H1 (cell line): Measurements from ENCODE around the gene C2orf76. TPM values are rescaled to one million over a fixed set of nuclear protein-coding genes. Genes with fewer than 3 reads are reported as not detected.

Source experiments
- CTCF ChIA-PET: fragments of 300-600 bp; sonication (Branson Sonifier 250); formaldehyde crosslinking; loops from one replicate; lab custom pipeline; 2021; ENCODE audit not compliant: partially characterized antibody; lab: Charles Lee
- POLR2A ChIA-PET: fragments of 300-600 bp; sonication (Branson Sonifier 250); formaldehyde crosslinking; loops from one replicate; lab custom pipeline; 2021; ENCODE audit warnings: inconsistent platforms; ENCODE audit not compliant: partially characterized antibody; lab: Charles Lee
- DNase-seq, 2 experiments: peaks; one replicate each; pipeline versions ENCODE4 v3.0.0 to v3.0.0-alpha.2; 2010 to 2022; ENCODE audit warnings: low spot score in 2 of 2, low read depth in 1 of 2, mixed read lengths in 1 of 2
- FAIRE-seq: peaks from 2 replicates; lab custom pipeline; 2011; peaks lifted over from hg19 to GRCh38; lab: Jason Lieb, UNC
- H2AFZ ChIP-seq: 2 replicates; pipeline ENCODE4 v1.8.1; 2012; ENCODE audit warnings: low read length, inconsistent platforms
- H2AK5ac ChIP-seq: 2 replicates; pipeline ENCODE4 v1.6.1; 2013; ENCODE audit warnings: low read depth, low read length
- H2BK120ac ChIP-seq: replicated peaks from 2 replicates; pipeline ENCODE3; 2013; ENCODE audit warnings: low read depth, low read length, inconsistent platforms
- H2BK12ac ChIP-seq: 2 replicates; pipeline ENCODE4 v1.6.1; 2013; ENCODE audit warnings: low read depth, low read length
- H2BK15ac ChIP-seq: 2 replicates; pipeline ENCODE4 v1.6.1; 2013; ENCODE audit warnings: low read length
- H2BK20ac ChIP-seq: 2 replicates; pipeline ENCODE4 v1.6.1; 2013; ENCODE audit warnings: low read length
- H2BK5ac ChIP-seq: 2 replicates; pipeline ENCODE4 v1.6.1; 2013; ENCODE audit warnings: low read depth, low read length
- H3K14ac ChIP-seq: 2 replicates; pipeline ENCODE4 v1.6.1; 2013; ENCODE audit warnings: inconsistent platforms; ENCODE audit not compliant: insufficient read length
- H3K18ac ChIP-seq: 2 replicates; pipeline ENCODE4 v1.6.1; 2013; ENCODE audit warnings: low read length; ENCODE audit errors: extremely low read depth
- H3K23ac ChIP-seq: 2 replicates; pipeline ENCODE4 v1.6.1; 2013; ENCODE audit warnings: inconsistent platforms; ENCODE audit not compliant: insufficient read length
- H3K23me2 ChIP-seq: 2 replicates; pipeline ENCODE4 v1.6.1; 2013; ENCODE audit warnings: low read depth, low read length
- H3K27ac ChIP-seq: 2 replicates; pipeline ENCODE4 v1.6.1; 2011; ENCODE audit warnings: low read depth, low read length, inconsistent platforms
- H3K27me3 ChIP-seq, 4 experiments: replicated peaks in 1 of 4; 1 replicate in 1 of 4; 2 replicates in 3 of 4; pipeline versions ENCODE4 v1.6.1 to v1.8.1; 2011 to 2013; ENCODE audit warnings: low read length in 3 of 4, mild to moderate bottlenecking in 3 of 4, inconsistent platforms in 2 of 4, mixed read lengths in 2 of 4, moderate library complexity in 1 of 4; ENCODE audit not compliant: control insufficient read depth in 3 of 4, insufficient read depth in 3 of 4; ENCODE audit errors: extremely low read depth in 1 of 4
- H3K36me3 ChIP-seq, 4 experiments: 2 replicates each; pipeline versions ENCODE4 v1.6.1 to v1.8.1; 2011 to 2013; ENCODE audit warnings: mild to moderate bottlenecking in 4 of 4, low read length in 3 of 4, moderate library complexity in 2 of 4, control low read depth in 1 of 4, inconsistent platforms in 1 of 4; ENCODE audit not compliant: insufficient read depth in 4 of 4, control insufficient read depth in 2 of 4
- H3K4ac ChIP-seq: replicated peaks from 2 replicates; pipeline ENCODE3; 2013; ENCODE audit warnings: low read length, low read depth, mixed read lengths, inconsistent platforms; ENCODE audit not compliant: insufficient read length
- H3K4me1 ChIP-seq, 4 experiments: replicated peaks in 1 of 4; 1 replicate in 1 of 4; 2 replicates in 3 of 4; pipeline versions ENCODE4 v1.6.1 to v1.8.1; 2011 to 2013; ENCODE audit warnings: low read length in 3 of 4, inconsistent platforms in 2 of 4, mixed read lengths in 1 of 4; ENCODE audit not compliant: insufficient read depth in 4 of 4, control insufficient read depth in 3 of 4
- H3K4me2 ChIP-seq, 2 experiments: 2 replicates each; pipeline versions ENCODE4 v1.6.1 to v1.8.1; 2011 to 2013; ENCODE audit warnings: low read depth in 2 of 2, low read length in 2 of 2, control low read depth in 1 of 2, inconsistent platforms in 1 of 2, mild to moderate bottlenecking in 1 of 2; ENCODE audit not compliant: insufficient read depth in 1 of 2
- H3K4me3 ChIP-seq, 4 experiments: fragments of 200-600, 300-600 bp in 1 of 4; sonication (generic), shearing (Covaris generic), sonication (Bioruptor Twin) in 1 of 4; 2 replicates each; pipeline versions ENCODE4 v1.5.1 to v1.8.1; 2011 to 2016; ENCODE audit warnings: low read length in 4 of 4, low read depth in 3 of 4, control low read depth in 2 of 4, inconsistent platforms in 2 of 4, mild to moderate bottlenecking in 2 of 4, mixed read lengths in 1 of 4, moderate library complexity in 1 of 4; ENCODE audit not compliant: insufficient read depth in 2 of 4; ENCODE audit errors: extremely low read depth in 1 of 4
- H3K56ac ChIP-seq: replicated peaks from 2 replicates; pipeline ENCODE3; 2013; ENCODE audit warnings: low read depth, mild to moderate bottlenecking, mixed read lengths, low read length, inconsistent platforms; ENCODE audit not compliant: insufficient read length
- H3K79me1 ChIP-seq: 2 replicates; pipeline ENCODE4 v1.6.1; 2013; ENCODE audit warnings: low read depth, low read length, control low read depth
- H3K79me2 ChIP-seq, 2 experiments: 2 replicates each; pipeline versions ENCODE4 v1.6.1 to v1.8.1; 2012 to 2013; ENCODE audit warnings: low read length in 2 of 2, mild to moderate bottlenecking in 2 of 2, inconsistent platforms in 1 of 2; ENCODE audit not compliant: insufficient read depth in 2 of 2, control insufficient read depth in 1 of 2
- H3K9ac ChIP-seq, 4 experiments: replicated peaks in 1 of 4; 1 replicate in 1 of 4; 2 replicates in 3 of 4; pipeline versions ENCODE4 v1.6.1 to v1.8.1; 2011 to 2013; ENCODE audit warnings: low read depth in 3 of 4, low read length in 3 of 4, control low read depth in 2 of 4, mild to moderate bottlenecking in 2 of 4, moderate library complexity in 2 of 4, inconsistent platforms in 1 of 4; ENCODE audit errors: extremely low read depth in 1 of 4
- H3K9me3 ChIP-seq, 2 experiments: 2 replicates each; pipeline versions ENCODE4 v1.6.1 to v1.8.1; 2012 to 2013; ENCODE audit warnings: mild to moderate bottlenecking in 2 of 2, moderate library complexity in 2 of 2, control low read depth in 1 of 2, inconsistent platforms in 1 of 2, low read depth in 1 of 2, low read length in 1 of 2, mixed read lengths in 1 of 2; ENCODE audit not compliant: insufficient read depth in 2 of 2
- H4K20me1 ChIP-seq, 2 experiments: replicated peaks in 1 of 2; 2 replicates each; pipeline versions ENCODE3 to v1.8.1; 2011 to 2013; ENCODE audit warnings: inconsistent platforms in 2 of 2, low read length in 2 of 2, mild to moderate bottlenecking in 1 of 2; ENCODE audit not compliant: insufficient read depth in 2 of 2, control insufficient read depth in 1 of 2
- H4K5ac ChIP-seq: 2 replicates; pipeline ENCODE4 v1.6.1; 2013; ENCODE audit warnings: low read length, low read depth, mixed read lengths, inconsistent platforms; ENCODE audit not compliant: insufficient read length
- H4K8ac ChIP-seq: 2 replicates; pipeline ENCODE4 v1.8.0; 2013; ENCODE audit warnings: mild to moderate bottlenecking, moderate library complexity, low read length, inconsistent platforms; ENCODE audit not compliant: insufficient read depth; ENCODE audit errors: extremely low read depth
- H4K91ac ChIP-seq: replicated peaks from 2 replicates; pipeline ENCODE3; 2013; ENCODE audit warnings: low read length, mixed read lengths, inconsistent platforms; ENCODE audit not compliant: insufficient read length
- CBX5 ChIP-seq: fragments of 300-800, 300-1000 bp; sonication (generic); IDR thresholded peaks from 2 replicates; pipeline ENCODE4 v1.7.1; 2016; ENCODE audit warnings: antibody characterized with exemption, low read length, low read depth
- KDM1A ChIP-seq: fragments of 200-600, 300-600 bp; sonication (generic); IDR thresholded peaks from 2 replicates; pipeline ENCODE4 v1.7.1; 2016; ENCODE audit warnings: mild to moderate bottlenecking, low read length, borderline replicate concordance
- RFX5 ChIP-seq: IDR thresholded peaks from 2 replicates; pipeline ENCODE4 v1.6.1; 2011; ENCODE audit warnings: low read depth, low read length, improper control_type of control experiment, borderline replicate concordance
- RXRA ChIP-seq: IDR thresholded peaks from 2 replicates; pipeline ENCODE4 v1.6.1; 2011; ENCODE audit warnings: low read depth, mild to moderate bottlenecking, low read length, moderate library complexity; ENCODE audit not compliant: insufficient read depth
- SIX5 ChIP-seq: IDR thresholded peaks from 2 replicates; pipeline ENCODE4 v1.6.1; 2011; ENCODE audit warnings: mild to moderate bottlenecking, low read depth, low read length
- SP1 ChIP-seq: IDR thresholded peaks from 2 replicates; pipeline ENCODE4 v1.6.1; 2011; ENCODE audit warnings: low read depth, low read length
- SP4 ChIP-seq: IDR thresholded peaks from 2 replicates; pipeline ENCODE4 v1.6.1; 2012; ENCODE audit warnings: low read length, inconsistent platforms
- SUZ12 ChIP-seq: fragments of 200-600 bp; sonication (generic); IDR thresholded peaks from 2 replicates; pipeline ENCODE4 v1.6.1; 2012; ENCODE audit warnings: mild to moderate bottlenecking, inconsistent platforms, low read length, moderate library complexity, mixed read lengths
- TBP ChIP-seq: IDR thresholded peaks from 2 replicates; pipeline ENCODE4 v1.6.1; 2011; ENCODE audit warnings: low read depth, low read length, improper control_type of control experiment
- TEAD4 ChIP-seq: IDR thresholded peaks from 2 replicates; pipeline ENCODE4 v1.6.1; 2012; ENCODE audit warnings: low read depth, low read length, inconsistent platforms, mixed read lengths
- ZNF274 ChIP-seq: IDR thresholded peaks from 2 replicates; pipeline ENCODE4 v1.7.0; 2012; ENCODE audit warnings: low read length, borderline replicate concordance; ENCODE audit errors: extremely low read depth
- WGBS, 2 experiments: shearing (Covaris generic) in 1 of 2; methylation state at CpG; one replicate each; pipeline versions ENCODE4 v1.1.6 to v1.1.7; 2013 to 2015; ENCODE audit warnings: low lambda C conversion rate in 2 of 2, mixed read lengths in 2 of 2, inconsistent platforms in 1 of 2, low coverage in 1 of 2, missing lambda C conversion rate in 1 of 2; ENCODE audit not compliant: insufficient replicate concordance in 2 of 2, insufficient coverage in 1 of 2, insufficient read length in 1 of 2; ENCODE audit errors: extremely low coverage in 1 of 2, missing lambda C conversion rate in 1 of 2; 5-methylcytosine and 5-hydroxymethylcytosine counted together
- polyA plus RNA-seq, 7 experiments: library from polyadenylated mRNA; depleted of rRNA in 3 of 7; stranded (reverse) in 5 of 7; unstranded in 2 of 7; fragments of >200 nt in 5 of 7; fragments of 200-250 nt in 2 of 7; gene quantifications; 1 replicate in 5 of 7; 2 replicates in 1 of 7; 4 replicates in 1 of 7; pipeline versions ENCODE4 v1.2.1 to v1.2.3, GENCODE V29; 2011 to 2013; ENCODE audit warnings: missing spikeins in 2 of 7, mixed read lengths in 2 of 7
- total RNA-seq: library from RNA; stranded (reverse); fragmentation: NEBNext Ultra II Directional; extraction: Animal tissue kit (Norgen Biotek cat#: 25700); gene quantifications from 2 replicates; pipeline ENCODE4 v1.2.1, GENCODE V29; 2021
- TF ChIP-seq, protein P1 (sequence below): IDR thresholded peaks from 2 replicates; pipeline ENCODE4 v1.6.1; 2012; ENCODE audit warnings: low read length, inconsistent platforms
- TF ChIP-seq, protein P2 (sequence below): IDR thresholded peaks from 2 replicates; pipeline ENCODE4 v1.6.1; 2011; ENCODE audit warnings: low read length, improper control_type of control experiment

The C2orf76 gene
- total and polyA plus RNA-seq, 2 of the 8 experiments (the other 6 are each of a cell fraction or from before 2014, with no cell fraction given), result 4.4 to 5.0 TPM

DNA sequence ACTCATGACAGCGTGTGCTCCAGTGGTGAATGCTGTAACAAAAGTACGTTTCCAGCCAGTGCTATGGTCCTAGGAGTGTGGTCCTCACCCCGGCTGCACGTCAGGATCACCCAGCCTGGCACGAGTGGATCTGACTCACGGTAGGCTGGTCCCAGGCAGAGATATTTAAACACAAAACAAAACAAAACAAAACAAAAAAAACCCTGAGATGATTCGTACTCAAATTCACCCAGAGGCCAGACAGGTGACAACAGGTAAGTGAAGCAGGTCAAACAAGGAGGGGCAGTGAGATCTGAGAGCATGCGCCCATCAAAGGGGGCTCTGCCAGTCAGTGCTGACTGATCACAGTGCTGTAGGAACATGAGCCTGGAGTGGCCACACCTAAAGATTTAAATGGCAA, 43.2 kb downstream of the C2orf76 start:
- DNase-seq (no peak), FAIRE-seq (no peak)
- H2BK12ac ChIP-seq, result no peak overlapping the region
- H3K27ac ChIP-seq, result no peak overlapping the region
- H4K20me1 ChIP-seq, result peaks cover 0 to 3% of the 10 kb centered on the region in 2 experiments
- ChIA-PET POLR2A (no interaction called here), CTCF (no interaction called here)
- H2BK20ac ChIP-seq, result no peak overlapping the region
- no peaks in the 10 kb centered on the region for H3K36me3 ChIP-seq
- H3K79me2 ChIP-seq, result no peaks in the 10 kb centered on the region
- H3K27me3 ChIP-seq, result no peaks in the 10 kb centered on the region
- H3K56ac ChIP-seq, result no peak overlapping the region
- no peak overlapping the region for H3K23ac ChIP-seq
- H3K4me2 ChIP-seq, result no peak overlapping the region
- no peak overlapping the region for H2BK120ac ChIP-seq
- WGBS, 2 experiments, result 83% methylated on average over 8 of the region's 8 CpGs; no CpG with 5 or more reads in 1 of the 2 experiments
- no peak overlapping the region for H3K4me3 ChIP-seq
- peak overlapping the region; percentile 31; the same call in 1 of the 2 replicates for H4K8ac ChIP-seq
- H3K9ac ChIP-seq, result no peak overlapping the region
- no peaks in the 10 kb centered on the region for H3K79me1 ChIP-seq
- H3K23me2 ChIP-seq, result no peaks in the 10 kb centered on the region
- H3K14ac ChIP-seq, result no peak overlapping the region
- no peak overlapping the region for H2BK15ac ChIP-seq
- no peak overlapping the region for H3K4ac ChIP-seq
- H2AFZ ChIP-seq, result no peak overlapping the region
- H4K5ac ChIP-seq, result no peak overlapping the region
- H2BK5ac ChIP-seq, result no peak overlapping the region
- no peaks in the 10 kb centered on the region; a peak in 1 of 7 replicates for H3K4me1 ChIP-seq
- no peaks in the 10 kb centered on the region for H3K9me3 ChIP-seq
- H4K91ac ChIP-seq, result no peak overlapping the region
- H2AK5ac ChIP-seq, result no peak overlapping the region
- no peak overlapping the region for H3K18ac ChIP-seq
- TF ChIP-seq TBP (no peak), RFX5 (no peak), CBX5 (no peak), TEAD4 (no peak), KDM1A (no peak), SP1 (no peak), SIX5 (no peak), SUZ12 (no peak), RXRA (no peak), ZNF274 (no peak), SP4 (no peak)
- TF ChIP-seq, protein P1, sequence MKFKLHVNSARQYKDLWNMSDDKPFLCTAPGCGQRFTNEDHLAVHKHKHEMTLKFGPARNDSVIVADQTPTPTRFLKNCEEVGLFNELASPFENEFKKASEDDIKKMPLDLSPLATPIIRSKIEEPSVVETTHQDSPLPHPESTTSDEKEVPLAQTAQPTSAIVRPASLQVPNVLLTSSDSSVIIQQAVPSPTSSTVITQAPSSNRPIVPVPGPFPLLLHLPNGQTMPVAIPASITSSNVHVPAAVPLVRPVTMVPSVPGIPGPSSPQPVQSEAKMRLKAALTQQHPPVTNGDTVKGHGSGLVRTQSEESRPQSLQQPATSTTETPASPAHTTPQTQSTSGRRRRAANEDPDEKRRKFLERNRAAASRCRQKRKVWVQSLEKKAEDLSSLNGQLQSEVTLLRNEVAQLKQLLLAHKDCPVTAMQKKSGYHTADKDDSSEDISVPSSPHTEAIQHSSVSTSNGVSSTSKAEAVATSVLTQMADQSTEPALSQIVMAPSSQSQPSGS, result no peak
- TF ChIP-seq, protein P2, sequence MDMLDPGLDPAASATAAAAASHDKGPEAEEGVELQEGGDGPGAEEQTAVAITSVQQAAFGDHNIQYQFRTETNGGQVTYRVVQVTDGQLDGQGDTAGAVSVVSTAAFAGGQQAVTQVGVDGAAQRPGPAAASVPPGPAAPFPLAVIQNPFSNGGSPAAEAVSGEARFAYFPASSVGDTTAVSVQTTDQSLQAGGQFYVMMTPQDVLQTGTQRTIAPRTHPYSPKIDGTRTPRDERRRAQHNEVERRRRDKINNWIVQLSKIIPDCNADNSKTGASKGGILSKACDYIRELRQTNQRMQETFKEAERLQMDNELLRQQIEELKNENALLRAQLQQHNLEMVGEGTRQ, result no peak
